Peyer's patch (tissue), 4 donors: ENCODE results near the gene EXOSC5.

ENCODE experiments used
- POLR2A ChIP-seq, 2 donors: fragments of 450-650 bp; IDR thresholded peaks; one replicate each; pipeline ENCODE4 v1.5.1; 2017; ENCODE audit warnings: antibody characterized with exemption in 2 of 2, mild to moderate bottlenecking in 2 of 2, moderate library complexity in 2 of 2
- TF ChIP-seq, protein P1 (sequence below), 6 experiments: fragments of 450-650 bp in 4 of 6; fragments of 200-600 bp in 2 of 6; sonication (generic) in 1 of 6; IDR thresholded peaks; one replicate each; pipeline ENCODE4 v1.5.1; 2017 to 2019; ENCODE audit warnings: antibody characterized with exemption in 6 of 6, mild to moderate bottlenecking in 3 of 6, moderate library complexity in 1 of 6

DNA sequence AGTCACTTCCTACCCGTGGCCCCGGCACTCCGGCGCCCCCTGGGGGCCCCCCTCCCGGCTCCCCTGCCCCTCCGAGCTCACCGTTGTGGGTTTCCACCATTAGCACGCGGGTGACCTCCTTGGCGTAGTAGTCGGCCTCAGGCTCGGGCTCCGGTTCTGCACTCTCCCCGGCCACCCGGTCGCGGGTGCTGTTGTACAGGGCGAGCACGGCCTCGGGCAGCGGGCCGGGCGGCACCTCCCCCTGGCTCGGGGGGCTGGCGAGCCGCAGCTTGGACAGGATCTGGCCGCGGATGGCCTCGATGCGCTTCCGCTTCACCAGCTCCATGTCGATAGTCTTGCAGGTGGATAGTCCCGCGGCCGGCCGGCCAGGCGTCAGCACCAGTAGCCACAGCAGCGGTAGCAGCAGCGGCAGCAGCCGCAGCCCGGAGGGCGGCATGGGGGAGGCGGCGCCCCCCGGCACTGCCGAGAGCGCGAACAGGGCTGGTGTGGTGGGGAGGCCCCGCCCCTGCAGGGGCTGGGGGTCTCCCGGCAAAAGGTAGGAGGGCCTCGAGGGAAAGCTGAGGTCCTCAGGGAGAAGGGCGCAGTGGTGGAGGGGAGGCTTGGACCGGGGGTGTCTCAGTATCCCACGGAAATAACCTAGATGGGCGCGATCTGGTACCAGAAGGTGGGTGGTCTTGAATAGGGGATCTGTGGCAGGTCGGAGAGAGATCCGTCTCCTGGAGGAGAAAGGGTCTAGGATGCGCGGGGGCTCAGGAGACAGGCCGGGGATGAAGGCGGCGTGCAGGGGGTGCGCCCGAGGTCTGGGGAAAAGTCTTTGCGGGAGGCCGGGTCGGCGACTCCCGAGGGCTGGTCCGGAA, 44.3 kb downstream of the EXOSC5 start:
- TF ChIP-seq POLR2A (IDR thresholded peaks at IDR 0.05), result no peak
- TF ChIP-seq, protein P1, sequence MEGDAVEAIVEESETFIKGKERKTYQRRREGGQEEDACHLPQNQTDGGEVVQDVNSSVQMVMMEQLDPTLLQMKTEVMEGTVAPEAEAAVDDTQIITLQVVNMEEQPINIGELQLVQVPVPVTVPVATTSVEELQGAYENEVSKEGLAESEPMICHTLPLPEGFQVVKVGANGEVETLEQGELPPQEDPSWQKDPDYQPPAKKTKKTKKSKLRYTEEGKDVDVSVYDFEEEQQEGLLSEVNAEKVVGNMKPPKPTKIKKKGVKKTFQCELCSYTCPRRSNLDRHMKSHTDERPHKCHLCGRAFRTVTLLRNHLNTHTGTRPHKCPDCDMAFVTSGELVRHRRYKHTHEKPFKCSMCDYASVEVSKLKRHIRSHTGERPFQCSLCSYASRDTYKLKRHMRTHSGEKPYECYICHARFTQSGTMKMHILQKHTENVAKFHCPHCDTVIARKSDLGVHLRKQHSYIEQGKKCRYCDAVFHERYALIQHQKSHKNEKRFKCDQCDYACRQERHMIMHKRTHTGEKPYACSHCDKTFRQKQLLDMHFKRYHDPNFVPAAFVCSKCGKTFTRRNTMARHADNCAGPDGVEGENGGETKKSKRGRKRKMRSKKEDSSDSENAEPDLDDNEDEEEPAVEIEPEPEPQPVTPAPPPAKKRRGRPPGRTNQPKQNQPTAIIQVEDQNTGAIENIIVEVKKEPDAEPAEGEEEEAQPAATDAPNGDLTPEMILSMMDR (IDR thresholded peaks at IDR 0.05), result peak; percentile 12 to 72 (median 40)
